NCI-H510A (cell line): ENCODE results near the gene GTF2IRD1.
"Not testable (repeated sequence)": the region's sequence is repeated elsewhere in the genome, so short reads cannot be mapped to it uniquely, and the experiment has no call there.

Experiments
- DNase-seq: peaks from one replicate; lab custom pipeline; 2025; lab: John Stamatoyannopoulos, UW

Gene GTF2IRD1

DNA sequence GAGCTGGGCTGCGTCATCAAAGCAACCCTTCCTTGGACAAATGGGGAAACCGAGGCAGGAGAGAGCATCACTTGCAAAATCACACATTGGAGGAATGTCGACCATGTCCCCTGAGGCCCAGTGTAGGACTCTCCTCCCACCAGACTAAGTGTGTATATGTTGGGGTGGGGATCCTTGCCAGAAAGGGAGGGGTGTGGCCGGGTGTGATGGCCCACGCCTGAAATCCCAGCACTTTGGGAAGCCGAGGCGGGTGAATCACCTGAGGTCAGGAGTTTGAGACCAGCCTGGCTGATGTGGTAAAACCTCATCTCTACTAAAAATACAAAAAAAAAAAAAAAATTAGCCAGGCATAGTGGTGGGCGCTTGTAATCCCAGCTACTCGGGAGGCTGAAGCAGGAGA, 23.3 kb upstream of the GTF2IRD1 start:
- not testable (repeated sequence) for DNase-seq

DNA sequence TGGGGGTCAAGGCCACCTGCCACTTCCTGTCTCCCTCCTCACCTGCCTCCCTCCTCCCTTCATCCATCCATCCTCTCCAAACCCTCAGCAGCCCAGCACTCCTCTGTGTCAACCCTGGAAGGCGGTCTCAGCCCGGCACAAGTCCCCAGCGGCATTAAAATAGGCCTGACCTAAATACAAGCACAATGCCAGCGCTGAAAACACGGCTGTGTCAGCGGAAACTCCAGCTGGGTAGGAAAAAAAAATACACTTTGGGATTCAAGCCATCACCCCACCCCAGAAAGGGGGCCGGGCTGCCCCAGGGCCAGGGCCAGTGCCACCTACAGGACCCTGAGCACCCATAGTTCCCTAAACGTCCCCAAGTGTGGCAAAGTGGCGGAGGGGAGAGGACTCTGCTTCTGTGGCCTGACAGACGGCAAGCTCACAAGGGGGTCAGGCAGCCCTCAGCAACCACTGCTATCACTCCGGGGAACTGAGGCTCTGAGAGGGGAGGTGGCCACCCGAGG, 22.7 kb upstream of the GTF2IRD1 start:
- no peak for DNase-seq

GRCh38 chr7:74437291-74437571, 16.5 kb upstream of the GTF2IRD1 start:
- DNase-seq, result not testable (repeated sequence)

GRCh38 chr7:74438327-74438726, 15.4 kb upstream of the GTF2IRD1 start:
- DNase-seq, result no peak

- DNase-seq, result no peak
These were observed 14.2 kb upstream of the GTF2IRD1 start for GRCh38 chr7:74439541-74439940.

DNA sequence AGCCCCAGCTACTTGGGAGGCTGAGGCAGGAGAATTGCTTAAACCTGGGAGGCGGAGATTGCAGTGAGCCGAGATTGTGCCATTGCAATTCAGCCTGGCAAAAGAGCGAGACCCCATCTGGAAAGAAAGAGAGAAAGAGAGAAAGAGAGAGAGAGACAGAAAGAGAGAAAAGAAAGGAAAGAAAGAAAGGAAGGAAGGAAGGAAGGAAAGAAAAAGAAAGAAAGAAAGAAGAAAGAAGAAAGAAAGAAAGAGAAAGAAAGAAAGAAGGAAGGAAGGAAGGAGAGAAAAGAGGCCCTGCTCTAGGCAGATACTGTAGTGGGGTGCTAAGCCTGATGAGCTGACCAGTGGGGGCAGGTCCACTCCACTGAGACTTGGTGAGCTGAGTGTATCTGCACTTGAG, 13.6 kb upstream of the GTF2IRD1 start:
- not testable (repeated sequence) for DNase-seq

GRCh38 chr7:74441801-74442200, 11.9 kb upstream of the GTF2IRD1 start:
- DNase-seq, result no peak

GRCh38 chr7:74443543-74444247, 10.0 kb upstream of the GTF2IRD1 start:
- DNase-seq, result no peak

DNA sequence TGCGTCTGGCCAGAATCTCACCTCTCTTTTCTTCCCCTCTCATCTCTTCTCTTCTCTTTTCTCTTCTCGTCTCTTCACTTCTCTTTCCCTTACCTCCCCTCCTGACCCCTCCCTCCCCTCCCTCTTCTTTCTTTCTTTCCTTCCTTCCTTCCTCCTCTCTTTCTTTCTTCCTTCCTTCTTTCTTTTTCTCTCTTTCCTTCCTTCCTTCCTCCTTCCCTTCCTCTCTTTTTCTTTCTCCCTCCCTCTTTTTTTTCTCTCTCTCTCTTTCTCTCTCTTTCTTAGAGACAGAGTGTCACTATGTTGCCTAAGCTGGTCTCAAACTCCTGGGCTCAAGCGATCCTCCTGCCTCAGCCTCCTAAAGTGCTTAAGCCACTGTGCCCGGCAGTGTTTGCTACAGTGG, 4.6 kb upstream of the GTF2IRD1 start:
- DNase-seq, result no peak

GRCh38 chr7:74449809-74450397, 3.8 kb upstream of the GTF2IRD1 start:
- no peak for DNase-seq

- no peak for DNase-seq
These were observed 871 bp upstream of the GTF2IRD1 start for GRCh38 chr7:74452748-74453321.

GRCh38 chr7:74454021-74454924, 567 bp downstream of the GTF2IRD1 start:
- no peak for DNase-seq

DNA sequence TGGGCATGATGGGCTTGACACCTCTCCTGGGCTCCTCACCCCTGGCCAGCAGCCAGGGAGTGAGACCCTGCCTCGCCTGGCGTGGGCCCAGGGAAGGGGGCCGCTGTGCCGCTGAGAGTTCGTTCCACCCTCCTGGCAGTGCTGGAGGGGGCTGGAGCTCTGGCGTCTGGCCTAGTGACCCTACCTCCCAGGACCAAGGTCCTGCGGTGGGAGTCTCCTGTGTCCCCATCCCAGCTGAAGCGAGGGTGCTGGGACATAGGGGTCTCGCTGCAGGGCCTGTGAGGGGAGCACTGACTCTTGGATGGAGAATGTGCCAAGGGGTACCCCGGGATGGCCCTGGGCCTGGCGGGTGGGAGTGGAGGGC, 1.2 kb downstream of the GTF2IRD1 start:
- DNase-seq, result no peak

DNA sequence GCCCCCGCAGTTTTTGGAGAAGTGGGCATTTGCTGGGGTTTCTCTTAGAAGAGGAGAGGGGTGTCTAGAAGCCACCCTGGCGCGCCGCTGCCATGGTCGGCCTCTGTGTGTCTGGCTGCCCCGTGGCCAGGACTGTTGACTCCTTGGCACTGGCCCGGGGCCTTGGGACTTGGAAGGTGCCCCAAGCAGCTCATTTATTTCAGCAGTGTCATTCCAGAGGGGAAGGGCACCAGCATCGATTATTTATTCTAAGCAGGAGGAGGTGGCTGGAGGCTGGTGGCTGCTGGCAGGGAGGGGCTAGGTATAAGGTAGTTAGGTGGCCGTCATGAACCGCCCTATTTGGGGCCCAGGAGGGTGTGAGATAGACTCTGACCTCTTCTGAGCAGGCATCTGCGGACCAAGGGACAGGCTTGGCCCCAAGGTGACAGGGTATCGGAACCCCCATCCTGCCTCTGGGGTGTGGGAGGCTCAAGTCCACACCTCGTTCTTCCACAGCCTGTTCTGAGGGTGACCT, 1.6 kb downstream of the GTF2IRD1 start:
- DNase-seq, result no peak

- no peak for DNase-seq
These were observed 2.2 kb downstream of the GTF2IRD1 start for GRCh38 chr7:74455928-74456327.

GRCh38 chr7:74457007-74457406, 3.3 kb downstream of the GTF2IRD1 start:
- DNase-seq, result no peak

GRCh38 chr7:74461970-74462706, 8.4 kb downstream of the GTF2IRD1 start:
- DNase-seq, result no peak

DNA sequence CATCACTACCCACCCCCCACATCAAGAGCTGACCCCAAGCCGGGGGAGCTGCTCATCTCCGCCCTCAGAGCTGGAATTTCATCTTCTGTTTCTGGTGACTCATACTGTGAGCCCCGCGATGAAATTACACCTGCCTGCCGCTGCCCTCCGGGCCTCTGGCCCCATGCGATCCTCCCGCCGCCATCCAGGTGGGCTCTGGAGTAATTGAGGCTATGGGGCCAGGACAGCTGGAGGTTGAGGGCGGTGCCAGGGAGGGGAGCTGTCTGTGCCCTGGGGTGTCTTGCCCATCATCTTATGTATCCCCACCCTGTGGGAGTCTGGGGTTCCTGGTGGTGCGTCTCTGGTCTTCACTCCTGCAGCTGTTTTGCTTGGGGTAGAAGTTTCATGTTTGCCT, 9.0 kb downstream of the GTF2IRD1 start:
- DNase-seq, result no peak

- peak; percentile 66 for DNase-seq
These were observed 11.5 kb downstream of the GTF2IRD1 start for GRCh38 chr7:74464931-74465886.

DNA sequence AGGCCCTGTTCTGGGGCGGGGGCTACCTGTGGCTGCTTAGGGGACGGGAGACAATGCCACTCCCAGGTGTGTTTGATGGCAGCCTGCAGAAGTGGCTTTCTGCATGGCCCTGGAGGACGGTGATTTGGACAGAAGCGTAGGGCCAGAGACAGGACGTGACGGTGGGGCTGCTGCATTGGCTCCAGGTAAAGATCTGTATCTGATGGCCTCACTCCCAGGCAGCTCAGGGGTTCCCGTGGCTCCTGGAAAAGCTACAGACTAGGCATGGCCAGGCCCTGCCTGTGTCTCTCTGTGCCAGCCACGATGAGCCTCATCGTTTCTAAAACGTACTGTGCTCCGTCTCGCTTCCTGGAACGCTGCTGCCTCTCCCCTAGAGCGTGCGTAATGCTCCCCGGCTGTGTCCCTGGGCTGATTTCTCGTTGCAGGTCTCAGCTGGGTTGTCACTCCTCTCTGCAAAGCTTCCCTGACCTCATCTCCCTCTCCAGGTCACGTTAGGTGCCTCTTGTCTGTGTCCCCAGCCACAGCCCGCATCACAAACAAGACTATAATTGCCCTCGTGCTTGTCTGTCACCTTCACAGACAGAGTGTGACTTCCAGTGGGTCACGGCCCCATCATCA, 12.6 kb downstream of the GTF2IRD1 start:
- peak; percentile 66 for DNase-seq
